Hepatocyte (in vitro differentiated cells): ENCODE data around the gene PPP1R7. TPM values are rescaled to one million over a fixed set of nuclear protein-coding genes. Genes with fewer than 3 reads are reported as not detected.

Experiments
- DNase-seq: peaks from one replicate; pipeline ENCODE4 v3.0.0-alpha.2; 2016; ENCODE audit warnings: low spot score
- H2AFZ ChIP-seq: fragments of 200-600 bp; sonication (generic); 2 replicates; pipeline ENCODE4 v1.6.0; 2016; ENCODE audit warnings: antibody characterized with exemption, mild to moderate bottlenecking
- H3K27ac ChIP-seq: fragments of 200-600 bp; sonication (generic); 2 replicates; pipeline ENCODE4 v1.5.1; 2016; ENCODE audit warnings: mild to moderate bottlenecking
- H3K27me3 ChIP-seq: fragments of 200-600 bp; sonication (generic); 2 replicates; pipeline ENCODE4 v1.6.1; 2016
- H3K36me3 ChIP-seq: fragments of 200-600 bp; sonication (generic); replicated peaks from 2 replicates; pipeline ENCODE4 v1.5.1; 2016; ENCODE audit warnings: low read depth; ENCODE audit not compliant: insufficient read depth
- H3K4me1 ChIP-seq: fragments of 200-600 bp; sonication (generic); 2 replicates; pipeline ENCODE4 v1.5.1; 2016; ENCODE audit warnings: mild to moderate bottlenecking, moderate library complexity; ENCODE audit not compliant: insufficient read depth
- H3K4me2 ChIP-seq: fragments of 200-600 bp; sonication (generic); 2 replicates; pipeline ENCODE4 v1.6.0; 2016
- H3K4me3 ChIP-seq: fragments of 200-600 bp; sonication (generic); 2 replicates; pipeline ENCODE4 v1.5.1; 2016; ENCODE audit warnings: mild to moderate bottlenecking
- H3K79me2 ChIP-seq: fragments of 200-600 bp; sonication (generic); 2 replicates; pipeline ENCODE4 v1.6.0; 2017; ENCODE audit warnings: mild to moderate bottlenecking
- H3K9me2 ChIP-seq: fragments of 200-600 bp; sonication (generic); replicated peaks from 2 replicates; pipeline ENCODE4 v1.6.0; 2017; ENCODE audit warnings: mild to moderate bottlenecking; ENCODE audit not compliant: insufficient read depth
- H3K9me3 ChIP-seq: fragments of 200-600 bp; sonication (generic); 2 replicates; pipeline ENCODE4 v1.5.1; 2016; ENCODE audit warnings: low read depth, mild to moderate bottlenecking
- H4K20me1 ChIP-seq: fragments of 200-600 bp; sonication (generic); 2 replicates; pipeline ENCODE4 v1.6.0; 2016; ENCODE audit warnings: mild to moderate bottlenecking; ENCODE audit not compliant: insufficient read depth, poor library complexity, severe bottlenecking
- EZH2 ChIP-seq: fragments of 200-600 bp; sonication (generic); IDR thresholded peaks from 2 replicates; pipeline ENCODE4 v1.6.1; 2016; ENCODE audit warnings: antibody characterized with exemption, mild to moderate bottlenecking, borderline replicate concordance
- EZH2phosphoT487 ChIP-seq: fragments of 200-600 bp; sonication (generic); IDR thresholded peaks from one replicate; pipeline ENCODE4 v1.6.1; 2018; ENCODE audit warnings: antibody characterized with exemption, mild to moderate bottlenecking, low read depth, moderate library complexity; ENCODE audit not compliant: unreplicated experiment, severe bottlenecking
- WGBS: methylation state at CpG from one replicate; pipeline ENCODE4 v1.1.6; 2016; ENCODE audit warnings: low lambda C conversion rate; ENCODE audit errors: missing lambda C conversion rate; 5-methylcytosine and 5-hydroxymethylcytosine counted together
- polyA plus RNA-seq: library from polyadenylated mRNA; unstranded; fragments of >200 nt; fragmentation: Nextera tagmentation; extraction: Ambion mirVana; gene quantifications from 2 replicates; pipeline ENCODE4 v1.2.1, GENCODE V29; 2016
- total RNA-seq: library from RNA; depleted of rRNA; stranded (reverse); fragments of >200 nt; gene quantifications from 2 replicates; pipeline ENCODE4 v1.2.3, GENCODE V29; 2014
- TF ChIP-seq, protein P1 (sequence below): fragments of 200-600 bp; sonication (generic); IDR thresholded peaks from 2 replicates; pipeline ENCODE4 v1.5.1; 2016; ENCODE audit warnings: antibody characterized with exemption, mild to moderate bottlenecking; ENCODE audit not compliant: poor library complexity

Gene PPP1R7
- total and polyA plus RNA-seq, 2 experiments from 2014 or later: 46.7 to 84.9 TPM

DNA sequence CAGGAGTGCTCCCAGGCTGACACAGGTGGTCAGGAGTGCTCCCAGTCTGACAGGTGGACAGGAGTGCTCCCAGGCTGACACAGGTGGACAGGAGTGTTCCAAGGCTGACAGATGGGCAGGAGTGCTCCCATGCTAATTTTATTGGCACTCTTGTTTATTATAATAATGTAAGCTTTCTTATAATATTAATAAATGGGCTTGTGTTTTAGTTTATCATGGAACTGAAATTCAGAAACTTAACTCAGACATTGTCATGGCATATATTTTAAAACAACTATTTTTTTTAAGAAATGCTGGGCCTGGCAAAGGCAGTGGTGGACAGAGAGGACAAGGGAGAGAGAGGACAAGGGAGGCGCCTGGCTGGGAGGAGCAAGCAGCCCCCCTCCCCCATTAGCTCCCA lies 56.9 kb downstream of the PPP1R7 start:
- TF ChIP-seq EZH2 (no peak), EZH2phosphoT487 (no peak)
- TF ChIP-seq, protein P1, sequence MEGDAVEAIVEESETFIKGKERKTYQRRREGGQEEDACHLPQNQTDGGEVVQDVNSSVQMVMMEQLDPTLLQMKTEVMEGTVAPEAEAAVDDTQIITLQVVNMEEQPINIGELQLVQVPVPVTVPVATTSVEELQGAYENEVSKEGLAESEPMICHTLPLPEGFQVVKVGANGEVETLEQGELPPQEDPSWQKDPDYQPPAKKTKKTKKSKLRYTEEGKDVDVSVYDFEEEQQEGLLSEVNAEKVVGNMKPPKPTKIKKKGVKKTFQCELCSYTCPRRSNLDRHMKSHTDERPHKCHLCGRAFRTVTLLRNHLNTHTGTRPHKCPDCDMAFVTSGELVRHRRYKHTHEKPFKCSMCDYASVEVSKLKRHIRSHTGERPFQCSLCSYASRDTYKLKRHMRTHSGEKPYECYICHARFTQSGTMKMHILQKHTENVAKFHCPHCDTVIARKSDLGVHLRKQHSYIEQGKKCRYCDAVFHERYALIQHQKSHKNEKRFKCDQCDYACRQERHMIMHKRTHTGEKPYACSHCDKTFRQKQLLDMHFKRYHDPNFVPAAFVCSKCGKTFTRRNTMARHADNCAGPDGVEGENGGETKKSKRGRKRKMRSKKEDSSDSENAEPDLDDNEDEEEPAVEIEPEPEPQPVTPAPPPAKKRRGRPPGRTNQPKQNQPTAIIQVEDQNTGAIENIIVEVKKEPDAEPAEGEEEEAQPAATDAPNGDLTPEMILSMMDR: no peak
- H3K36me3 ChIP-seq: no peaks in the 10 kb centered on the region
- no peaks in the 10 kb centered on the region for H4K20me1 ChIP-seq
- H3K27ac ChIP-seq: no peak overlapping the region
- H3K4me1 ChIP-seq: no peaks in the 10 kb centered on the region
- H3K4me3 ChIP-seq: no peak overlapping the region
- H3K9me2 ChIP-seq: no peaks in the 10 kb centered on the region
- H3K27me3 ChIP-seq: no peaks in the 10 kb centered on the region
- DNase-seq: no peak
- no peak overlapping the region for H2AFZ ChIP-seq
- WGBS: 100% methylated on average over 1 of the region's 1 CpG
- no peak overlapping the region for H3K4me2 ChIP-seq
- H3K79me2 ChIP-seq: no peaks in the 10 kb centered on the region
- H3K9me3 ChIP-seq: no peaks in the 10 kb centered on the region

DNA sequence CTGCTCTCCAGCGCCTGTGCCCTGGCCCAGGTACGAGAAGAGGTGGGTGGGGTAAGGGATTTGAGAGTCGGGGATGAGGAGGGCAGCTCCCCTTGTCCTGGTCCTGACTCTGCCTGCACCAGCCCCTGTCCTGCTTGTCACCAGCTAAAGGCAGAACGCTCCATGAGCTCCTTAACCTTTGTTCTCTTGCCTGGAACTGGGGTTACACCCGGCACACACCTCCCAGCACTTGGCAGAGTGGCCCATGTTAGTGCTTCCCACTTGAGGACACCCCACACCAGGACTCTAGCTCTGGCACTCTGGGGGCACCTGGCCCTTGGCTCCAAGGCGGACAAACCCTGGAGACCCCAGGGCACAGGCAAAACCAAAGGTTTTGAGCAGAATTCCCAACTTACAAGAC lies 57.4 kb downstream of the PPP1R7 start:
- no peaks in the 10 kb centered on the region for H3K36me3 ChIP-seq
- no peaks in the 10 kb centered on the region for H3K9me2 ChIP-seq
- no peaks in the 10 kb centered on the region for H3K27me3 ChIP-seq
- H3K27ac ChIP-seq: no peak overlapping the region
- no peak for TF ChIP-seq EZH2phosphoT487
- TF ChIP-seq EZH2: no peak
- TF ChIP-seq, protein P1: no peak
- H3K4me2 ChIP-seq: no peak overlapping the region
- H3K79me2 ChIP-seq: no peaks in the 10 kb centered on the region
- no peaks in the 10 kb centered on the region for H3K4me1 ChIP-seq
- no peak overlapping the region for H2AFZ ChIP-seq
- no peak overlapping the region for H3K4me3 ChIP-seq
- no peaks in the 10 kb centered on the region for H4K20me1 ChIP-seq
- WGBS: 77% methylated on average over 6 of the region's 6 CpGs
- no peak for DNase-seq
- no peaks in the 10 kb centered on the region for H3K9me3 ChIP-seq

DNA sequence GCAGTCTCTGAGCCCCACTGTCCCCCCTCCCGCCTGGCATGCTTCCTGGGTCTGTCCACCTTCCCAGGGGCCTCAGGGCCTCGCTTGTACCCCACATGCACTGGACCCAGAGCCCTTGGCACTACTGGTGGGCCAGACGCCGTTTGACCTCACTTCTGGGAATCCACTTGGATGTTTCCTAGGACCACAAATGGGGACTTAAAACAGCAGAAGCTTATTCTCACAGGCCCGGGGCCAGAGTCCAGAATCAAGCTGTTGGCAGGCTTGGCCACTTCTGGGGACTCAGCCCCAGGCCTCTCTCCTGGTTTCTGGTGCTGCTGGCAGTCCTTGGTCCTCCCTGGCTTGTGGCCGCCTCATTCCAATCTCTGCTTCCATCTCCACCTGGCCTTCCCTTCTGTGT lies 57.8 kb downstream of the PPP1R7 start:
- Histone ChIP-seq H2AFZ (no peak overlapping the region), H3K27me3 (no peaks in the 10 kb centered on the region), H3K9me3 (no peaks in the 10 kb centered on the region), H3K27ac (no peak overlapping the region), H3K4me2 (no peak overlapping the region), H3K4me1 (no peaks in the 10 kb centered on the region), H3K4me3 (no peak overlapping the region), H4K20me1 (no peaks in the 10 kb centered on the region), H3K36me3 (no peaks in the 10 kb centered on the region), H3K9me2 (no peaks in the 10 kb centered on the region), H3K79me2 (no peaks in the 10 kb centered on the region)
- TF ChIP-seq, protein P1: no peak
- TF ChIP-seq EZH2 (no peak), EZH2phosphoT487 (no peak)
- WGBS: 82% methylated on average over 6 of the region's 6 CpGs
- no peak for DNase-seq

DNA sequence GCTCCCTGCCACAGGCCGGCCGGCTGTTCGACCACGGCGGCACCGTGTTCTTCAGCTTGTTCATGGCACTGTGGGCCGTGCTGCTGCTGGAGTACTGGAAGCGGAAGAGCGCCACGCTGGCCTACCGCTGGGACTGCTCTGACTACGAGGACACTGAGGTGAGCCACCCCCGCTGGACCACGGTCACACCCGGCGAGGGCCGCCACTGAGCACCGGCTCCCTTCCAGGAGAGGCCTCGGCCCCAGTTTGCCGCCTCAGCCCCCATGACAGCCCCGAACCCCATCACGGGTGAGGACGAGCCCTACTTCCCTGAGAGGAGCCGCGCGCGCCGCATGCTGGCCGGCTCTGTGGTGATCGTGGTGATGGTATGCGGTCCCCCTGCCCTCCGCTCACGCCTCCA lies 59.0 kb downstream of the PPP1R7 start:
- Histone ChIP-seq H3K27me3 (no peaks in the 10 kb centered on the region), H3K79me2 (no peaks in the 10 kb centered on the region), H3K27ac (no peak overlapping the region), H3K36me3 (no peaks in the 10 kb centered on the region), H4K20me1 (no peaks in the 10 kb centered on the region), H3K4me3 (no peak overlapping the region), H3K9me3 (no peaks in the 10 kb centered on the region), H3K4me1 (no peaks in the 10 kb centered on the region), H3K4me2 (no peak overlapping the region), H2AFZ (no peak overlapping the region), H3K9me2 (no peaks in the 10 kb centered on the region)
- TF ChIP-seq EZH2phosphoT487: no peak
- no peak for TF ChIP-seq EZH2
- TF ChIP-seq, protein P1: no peak
- DNase-seq: no peak
- 93% methylated on average over 29 of the region's 33 CpGs for WGBS
